GM21528 (cell line): ENCODE results near the gene GALNT18.

Experiments
- ATAC-seq: cut with Tn5 transposase; IDR thresholded peaks from one replicate; pipeline ENCODE4 v1.9.1; 2021; ENCODE audit warnings: mild to moderate bottlenecking, moderate library complexity; ENCODE audit not compliant: unreplicated experiment, low FRiP score

The GALNT18 gene

DNA sequence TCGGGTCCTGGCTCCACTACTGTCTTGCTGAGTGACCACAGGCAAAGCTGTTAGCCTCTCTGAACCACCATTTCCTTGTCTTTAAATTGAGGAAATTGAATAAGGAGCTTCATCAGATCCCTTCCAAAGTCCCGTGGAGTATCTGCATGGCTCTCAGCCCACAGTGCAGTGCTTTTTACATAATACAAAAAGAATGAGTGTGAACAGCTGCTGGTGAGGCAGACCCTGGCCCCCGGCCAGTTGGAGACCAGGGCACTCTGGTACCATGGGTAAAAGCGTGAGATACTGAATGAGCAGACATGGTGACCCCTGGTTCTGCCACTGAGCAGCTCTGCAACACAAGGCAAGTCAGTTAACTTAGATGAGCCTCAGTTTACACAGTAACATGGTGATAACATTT lies 86.8 kb downstream of the GALNT18 start:
- no peak for ATAC-seq

DNA sequence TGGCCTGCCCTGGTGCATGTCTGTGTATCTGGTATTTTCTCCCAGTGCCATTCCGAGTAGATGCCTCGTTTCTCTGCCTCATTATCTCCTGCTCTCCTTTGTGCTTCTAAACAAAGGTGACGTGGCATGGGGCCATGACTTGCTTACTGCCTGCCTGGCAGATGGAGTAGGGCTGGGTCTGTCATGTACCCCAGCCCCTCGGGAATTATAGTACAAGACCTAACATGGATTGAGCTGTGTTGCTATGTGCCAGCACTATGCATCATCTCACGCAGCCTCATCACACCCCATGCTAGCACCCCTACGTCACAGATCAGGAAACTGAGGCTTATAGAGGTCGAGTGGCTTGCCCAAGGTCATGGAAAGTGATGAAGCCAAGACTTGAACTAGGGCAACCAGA lies 88.1 kb downstream of the GALNT18 start:
- ATAC-seq = no peak

DNA sequence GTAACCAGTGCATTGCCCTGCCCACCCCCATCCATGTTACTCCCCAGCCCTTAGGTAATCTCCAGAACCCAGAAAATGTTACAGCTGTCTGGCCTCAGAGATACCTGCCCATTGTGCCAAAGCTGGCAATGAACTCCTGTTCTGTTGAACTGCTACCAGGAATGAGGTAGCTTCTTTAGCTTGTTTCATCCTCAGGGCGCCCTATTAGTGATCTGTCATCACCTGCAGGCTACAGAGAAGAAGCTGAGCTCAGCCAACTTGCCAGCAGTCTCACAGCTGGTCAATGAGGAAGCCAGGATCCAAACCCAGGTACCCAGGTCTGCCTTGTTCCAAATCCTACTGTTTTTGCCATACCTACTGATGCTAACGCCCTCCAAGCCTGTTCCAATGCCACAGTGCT lies 88.7 kb downstream of the GALNT18 start:
- no peak for ATAC-seq

DNA sequence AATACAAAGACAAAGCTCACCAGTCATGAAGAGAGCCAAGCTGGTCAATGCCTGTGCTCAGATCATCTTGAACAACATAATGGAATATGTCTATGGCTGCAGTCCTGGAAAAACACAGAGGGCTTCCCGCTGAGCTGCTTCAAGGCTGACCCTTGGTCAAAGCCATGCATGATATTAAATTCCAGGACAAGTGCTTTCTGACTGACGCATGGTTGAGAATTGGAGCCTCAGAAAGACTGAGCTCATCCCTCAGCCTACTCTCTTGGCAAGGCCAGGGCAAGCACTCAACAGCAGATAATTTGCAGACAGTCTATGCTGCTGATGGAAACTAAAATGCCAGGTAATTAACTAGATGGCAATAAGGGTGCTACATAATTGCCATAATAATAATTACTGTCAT lies 89.2 kb downstream of the GALNT18 start:
- ATAC-seq = no peak

DNA sequence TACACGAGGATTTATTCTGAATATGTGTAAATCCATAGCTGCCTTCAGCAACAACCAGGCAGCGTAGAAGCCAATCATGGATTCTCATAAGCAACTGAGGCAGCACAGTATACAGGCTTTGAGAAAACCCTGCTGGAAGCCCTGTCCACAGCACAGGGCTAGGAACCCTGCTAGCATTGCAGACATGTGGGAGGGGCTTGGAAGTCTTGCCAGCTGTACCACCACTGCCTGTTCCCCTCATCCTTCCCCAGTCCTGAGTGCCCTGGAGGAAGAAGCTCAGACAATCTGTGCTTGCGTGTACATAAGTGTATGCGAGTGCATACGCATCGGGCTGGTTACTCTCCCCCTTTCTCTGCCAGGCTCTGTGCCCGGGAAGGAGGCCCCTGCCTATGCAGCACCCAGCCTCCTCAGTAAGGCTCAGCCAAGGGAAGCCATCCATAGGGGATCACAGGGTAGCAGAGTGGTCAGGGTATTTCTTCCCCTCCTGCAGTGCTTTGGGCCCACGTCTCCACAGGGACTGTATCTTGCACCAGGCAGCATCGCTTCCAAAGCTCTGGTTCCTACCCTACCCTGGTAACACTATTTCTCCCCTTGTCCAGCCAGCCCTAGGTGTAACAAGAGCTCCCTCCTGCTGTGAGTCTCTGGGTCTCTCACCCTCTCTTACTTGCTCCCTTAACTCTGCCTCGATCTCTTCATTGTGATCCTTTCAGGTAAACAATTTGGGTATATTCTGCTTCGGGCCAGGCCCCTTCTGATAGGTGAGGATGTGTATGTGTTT lies 90.5 kb downstream of the GALNT18 start:
- ATAC-seq = no peak

DNA sequence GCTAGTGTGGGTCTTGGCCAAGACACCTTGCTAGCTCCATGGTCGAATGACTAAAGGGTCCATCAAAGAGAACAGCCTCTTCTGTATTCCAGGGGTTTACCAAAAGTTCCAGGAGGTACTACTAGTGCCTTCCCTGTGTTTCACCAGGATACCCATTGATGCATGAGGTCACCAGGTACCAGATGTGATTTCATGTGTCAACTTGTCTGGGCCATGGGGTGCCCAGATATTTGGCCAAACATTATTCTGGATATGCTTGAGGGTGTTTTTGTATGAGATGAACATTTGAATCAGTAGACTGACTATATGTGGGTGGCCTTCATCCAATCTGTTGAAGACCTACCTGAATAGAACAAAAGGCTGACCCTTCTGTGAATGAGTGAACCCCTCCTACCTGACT lies 92.8 kb downstream of the GALNT18 start:
- no peak for ATAC-seq

DNA sequence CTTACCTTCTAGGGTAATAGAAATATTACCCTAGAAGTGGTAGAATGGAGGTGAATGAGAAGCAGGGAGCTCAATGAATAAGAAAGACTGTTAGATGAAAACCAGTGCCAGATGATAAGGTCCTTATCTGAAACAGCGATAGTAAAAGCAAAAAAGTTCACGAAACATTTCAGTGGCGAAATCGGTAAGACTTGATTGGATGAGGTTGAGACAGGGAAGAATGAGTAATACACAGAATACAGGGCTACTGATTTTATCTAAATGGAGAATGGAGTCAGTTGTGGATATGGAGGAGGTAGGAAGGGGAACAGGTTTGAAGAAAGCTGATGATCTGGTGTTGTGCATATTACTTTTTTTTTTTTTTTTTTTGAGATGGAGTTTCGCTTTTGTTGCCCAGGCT lies 96.5 kb downstream of the GALNT18 start:
- ATAC-seq = no peak

DNA sequence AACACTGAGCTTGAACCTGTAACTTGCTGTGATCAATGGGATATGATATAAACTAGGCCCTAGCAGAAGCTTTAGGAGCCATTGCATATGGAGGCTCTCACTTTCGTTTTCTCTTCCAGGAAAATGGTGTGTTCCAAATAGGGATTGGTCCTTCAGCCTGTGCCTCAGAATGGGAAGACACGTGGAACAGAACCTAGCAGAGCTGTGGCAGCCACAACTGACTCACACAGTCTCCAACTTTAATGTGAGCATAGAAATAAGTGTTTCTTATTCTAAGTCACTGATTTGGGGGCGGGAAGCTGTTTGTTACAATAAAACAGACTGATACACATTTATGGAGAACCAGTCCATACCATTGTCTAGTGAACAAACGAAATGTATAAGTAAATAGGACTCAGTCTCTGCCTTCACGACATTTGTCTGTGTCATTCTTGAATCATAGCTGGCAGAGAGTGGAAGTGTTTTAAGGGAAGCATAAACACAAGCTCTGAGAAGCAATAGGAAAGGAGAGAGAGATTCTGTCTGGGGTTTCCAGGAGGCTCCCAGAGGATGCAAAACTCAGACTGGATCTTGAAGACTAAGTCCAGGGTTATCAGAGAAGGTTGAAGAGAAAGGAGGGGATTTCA lies 97.3 kb downstream of the GALNT18 start:
- ATAC-seq = no peak

DNA sequence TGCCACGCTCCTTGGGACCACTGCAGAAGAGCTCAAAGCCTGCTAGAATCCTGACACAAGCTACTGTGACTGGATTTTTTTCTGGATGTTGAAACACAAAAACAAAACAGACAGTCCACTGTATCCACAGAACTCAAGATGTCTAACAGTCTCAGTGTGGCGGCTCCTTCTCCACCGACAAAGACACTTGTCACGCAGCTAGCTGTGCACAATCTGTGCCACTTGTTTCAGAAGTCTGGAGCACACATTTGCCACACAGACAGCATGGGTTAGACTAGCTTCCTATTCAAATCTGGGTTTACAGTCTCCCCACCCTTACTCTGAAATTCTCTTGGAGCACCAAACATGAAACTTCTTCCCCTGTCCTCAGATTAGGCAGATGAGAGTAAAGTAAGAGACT lies 99.2 kb downstream of the GALNT18 start:
- no peak for ATAC-seq

DNA sequence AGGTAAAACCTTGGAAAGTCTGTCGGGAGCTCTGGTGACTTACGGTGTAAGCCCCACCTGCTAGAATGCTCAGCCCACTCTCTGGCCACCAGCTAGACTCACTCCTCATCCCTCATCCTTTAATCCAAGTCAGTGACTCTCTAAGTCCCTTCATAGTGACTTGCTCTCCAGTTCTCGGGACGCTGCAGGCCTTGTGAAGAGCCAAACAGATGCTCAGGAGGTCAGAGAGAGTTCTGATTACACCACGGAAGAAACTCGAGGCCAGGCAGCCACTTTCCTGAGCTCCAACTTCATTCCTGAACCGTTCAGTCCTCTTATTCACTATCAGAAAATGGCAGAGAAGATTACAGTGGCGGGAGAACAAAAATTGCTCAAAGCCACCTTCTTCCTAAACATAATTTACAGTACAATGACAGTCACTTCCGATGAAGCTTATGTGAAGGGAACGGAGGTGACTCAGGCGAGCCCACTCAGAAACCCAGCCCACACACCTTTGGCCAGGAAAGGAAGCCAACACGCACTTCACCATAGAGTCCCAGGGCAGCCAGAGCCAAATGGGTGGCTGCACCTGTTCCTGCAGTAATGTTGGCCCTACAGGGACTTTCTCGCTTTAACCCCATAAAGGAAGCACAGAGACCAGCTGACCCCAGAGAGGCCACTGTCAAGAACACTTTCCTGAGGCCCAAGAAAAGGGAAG lies 100.4 kb downstream of the GALNT18 start:
- no peak for ATAC-seq

DNA sequence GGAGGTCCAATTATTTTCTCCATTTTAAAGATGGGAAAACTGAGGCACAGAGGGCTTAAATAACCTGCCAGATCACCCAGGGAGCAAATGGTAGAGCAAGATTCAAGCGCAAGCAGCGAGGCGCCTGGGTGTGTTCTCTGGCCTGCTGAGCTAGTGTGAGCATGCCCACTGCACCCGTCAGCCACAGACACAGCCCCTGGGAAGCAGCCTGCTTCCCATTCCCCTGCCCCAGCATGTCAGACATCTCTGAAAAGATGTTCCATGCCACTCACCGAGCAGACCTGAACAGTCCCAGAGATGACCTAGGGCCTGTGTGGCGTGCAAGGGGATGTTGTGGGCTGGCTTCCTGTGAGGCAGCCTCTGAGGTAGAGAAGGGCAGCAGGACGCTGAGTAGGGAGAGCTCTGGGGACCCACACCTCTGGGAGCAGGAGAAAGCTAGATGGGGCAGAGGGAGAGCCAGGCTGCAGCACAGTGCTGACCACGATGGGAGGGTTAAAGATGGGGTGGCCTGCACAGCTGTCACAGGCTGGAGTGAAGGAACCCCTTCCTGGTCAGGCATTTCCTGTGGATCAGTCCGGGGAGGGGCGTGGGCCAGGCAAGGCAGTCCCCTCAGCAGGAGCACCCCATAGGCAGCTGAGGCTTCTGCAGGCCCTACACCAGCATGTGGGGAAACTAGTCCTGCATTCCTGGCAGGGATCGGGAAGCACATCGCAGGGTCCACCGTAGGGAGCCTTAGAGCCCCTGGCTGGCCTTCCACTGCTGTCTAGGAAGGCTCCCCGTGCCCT lies 101.4 kb downstream of the GALNT18 start:
- ATAC-seq = no peak

DNA sequence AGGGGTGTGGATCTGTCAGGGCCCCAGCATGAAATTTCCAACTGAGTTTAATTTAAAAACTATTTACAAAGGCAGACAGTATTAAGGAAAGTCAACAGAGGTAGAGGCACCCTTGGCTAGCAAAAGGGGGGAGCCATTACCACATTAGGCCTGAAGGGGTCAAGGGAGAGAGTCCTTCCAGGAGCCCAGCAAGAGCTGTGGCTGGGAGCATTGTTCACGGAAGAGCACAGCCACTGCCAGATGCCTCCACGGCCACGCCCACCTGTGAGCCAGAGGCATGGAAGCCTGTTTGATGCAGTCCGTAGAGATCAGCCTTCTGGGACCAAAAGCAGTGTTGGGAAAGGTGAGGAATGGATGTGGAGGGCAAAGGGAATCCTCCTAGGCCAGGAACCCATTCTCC lies 102.6 kb downstream of the GALNT18 start:
- no peak for ATAC-seq

DNA sequence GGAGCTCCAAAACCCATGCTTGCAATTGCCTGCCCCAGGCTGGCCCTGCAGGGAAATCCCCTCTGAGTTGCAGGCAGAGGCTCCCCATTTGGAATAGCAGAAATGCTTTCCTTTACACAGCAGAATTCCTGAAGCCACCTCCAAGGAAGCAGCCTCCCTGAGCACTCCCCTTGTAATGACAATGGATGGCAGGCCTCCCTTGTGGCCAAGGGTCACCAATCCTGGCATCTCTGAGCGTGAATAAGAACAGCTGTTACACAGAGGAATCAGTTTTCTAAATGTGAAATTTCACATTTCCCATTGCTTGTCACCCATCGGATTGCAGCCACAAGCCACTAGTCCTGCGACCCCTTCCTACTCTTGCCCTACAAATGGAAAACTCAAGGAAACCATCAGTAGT lies 107.6 kb downstream of the GALNT18 start:
- ATAC-seq = no peak

DNA sequence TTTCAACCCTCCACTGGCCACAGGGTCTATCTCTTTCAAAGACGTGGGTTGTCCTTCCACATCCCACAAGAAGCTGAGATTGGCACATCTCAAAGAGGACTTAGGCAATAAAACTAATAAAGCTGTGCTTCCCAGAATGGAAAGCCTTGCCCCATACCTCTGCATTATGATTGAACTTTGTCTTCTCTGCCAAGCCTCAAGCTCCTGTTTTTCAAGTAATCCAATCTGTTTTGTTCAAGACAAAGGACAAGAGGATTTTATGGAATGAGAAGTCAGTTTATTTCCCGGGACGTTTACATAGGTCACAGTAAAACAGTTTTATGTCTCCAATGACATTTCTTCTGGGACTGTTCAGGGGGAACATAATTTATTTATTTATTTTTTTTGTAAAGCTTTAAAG lies 108.4 kb downstream of the GALNT18 start:
- ATAC-seq = no peak

DNA sequence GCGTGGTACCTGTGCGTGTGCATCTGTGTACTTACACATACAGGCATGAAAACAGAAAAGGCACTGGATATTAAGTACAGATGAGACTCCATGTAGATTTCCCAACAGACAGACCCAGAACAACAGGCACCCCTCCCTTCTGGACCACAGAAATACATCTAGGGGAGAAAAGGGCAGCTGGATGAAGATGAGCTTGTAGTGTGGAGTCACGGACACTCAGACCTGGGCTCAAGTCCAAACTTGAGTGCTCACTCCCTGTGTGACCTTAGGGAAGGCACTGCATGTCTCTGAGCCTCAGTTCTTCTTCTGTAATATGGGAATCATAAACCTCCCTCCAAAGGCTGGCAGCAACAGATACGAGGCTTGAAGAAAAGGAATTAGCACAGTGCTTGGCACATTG lies 108.9 kb downstream of the GALNT18 start:
- no peak for ATAC-seq

DNA sequence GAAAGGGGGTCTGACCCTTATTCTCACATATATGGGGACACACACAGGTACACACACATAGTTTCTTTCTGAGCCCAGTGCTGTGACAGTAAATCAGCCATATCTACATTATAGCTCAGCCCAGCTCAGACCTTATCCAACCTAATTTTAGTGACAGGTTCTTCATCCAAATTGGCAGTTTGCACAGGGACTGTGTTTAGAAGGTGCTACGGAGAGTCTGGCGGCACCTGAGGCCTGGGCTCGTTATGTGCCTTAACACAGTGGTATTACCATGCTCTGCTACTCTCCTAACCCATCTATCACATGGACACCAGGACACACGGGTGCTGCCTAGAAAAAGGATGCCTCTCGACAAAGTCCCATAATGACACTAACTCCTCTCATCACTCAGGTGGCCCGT lies 109.3 kb downstream of the GALNT18 start:
- no peak for ATAC-seq

DNA sequence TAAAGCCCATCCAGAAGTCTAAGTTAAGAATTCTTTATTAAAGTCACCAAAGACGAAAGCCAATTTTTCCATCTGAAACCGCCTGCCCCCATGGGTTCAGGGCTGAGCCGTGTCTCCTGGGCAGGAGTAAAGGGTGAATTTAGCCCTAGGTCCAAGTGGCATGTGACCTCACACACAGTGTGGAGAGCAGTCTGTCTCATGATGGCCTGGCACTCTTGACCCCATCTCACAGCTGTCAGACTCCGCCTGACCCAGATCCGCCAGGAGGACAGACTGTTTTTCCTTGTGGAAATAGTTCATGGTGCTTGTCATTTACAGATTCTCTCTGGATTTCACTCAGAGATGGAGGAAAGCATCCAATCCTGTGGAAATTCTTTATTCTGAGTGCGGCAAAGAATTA lies 109.7 kb downstream of the GALNT18 start:
- ATAC-seq = no peak

DNA sequence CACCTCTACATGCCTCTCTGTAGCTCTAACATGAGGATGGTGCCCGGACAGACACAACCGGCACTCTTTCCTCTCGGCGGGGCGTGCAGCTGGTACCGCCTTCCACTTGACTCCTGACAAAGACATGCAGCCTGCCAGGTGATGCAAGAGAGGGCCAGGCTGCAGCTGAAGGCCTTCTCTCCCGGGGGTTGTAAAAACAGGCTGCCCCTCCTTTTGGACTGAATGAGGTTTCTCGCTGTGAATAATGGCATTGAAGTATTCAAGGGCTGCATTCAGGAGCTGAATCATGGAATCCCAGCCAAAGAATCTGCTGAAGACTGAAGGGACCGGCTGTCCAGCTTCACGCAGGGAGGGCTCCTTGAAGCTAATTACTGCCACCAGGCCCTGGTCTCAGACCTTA lies 110.9 kb downstream of the GALNT18 start:
- no peak for ATAC-seq

DNA sequence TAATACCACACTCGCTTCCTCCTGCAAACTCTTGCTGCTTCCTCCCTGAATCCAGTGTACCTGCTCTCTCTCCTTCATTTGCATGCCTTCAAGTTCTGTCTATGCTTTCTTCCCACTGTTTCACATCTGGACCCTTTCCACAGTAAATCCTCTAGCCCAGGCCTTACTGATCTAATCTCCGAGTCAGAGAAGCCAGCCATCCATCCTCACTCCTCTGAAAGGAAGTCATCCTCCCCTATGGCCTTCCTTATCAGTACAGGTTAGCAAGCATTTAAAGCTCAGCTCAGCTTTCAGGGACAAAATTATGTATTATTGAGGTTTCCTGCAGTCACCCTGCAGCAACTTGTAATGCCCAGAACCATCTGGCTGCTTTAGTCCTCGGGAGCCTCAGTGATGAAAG lies 116.1 kb downstream of the GALNT18 start:
- ATAC-seq = no peak

DNA sequence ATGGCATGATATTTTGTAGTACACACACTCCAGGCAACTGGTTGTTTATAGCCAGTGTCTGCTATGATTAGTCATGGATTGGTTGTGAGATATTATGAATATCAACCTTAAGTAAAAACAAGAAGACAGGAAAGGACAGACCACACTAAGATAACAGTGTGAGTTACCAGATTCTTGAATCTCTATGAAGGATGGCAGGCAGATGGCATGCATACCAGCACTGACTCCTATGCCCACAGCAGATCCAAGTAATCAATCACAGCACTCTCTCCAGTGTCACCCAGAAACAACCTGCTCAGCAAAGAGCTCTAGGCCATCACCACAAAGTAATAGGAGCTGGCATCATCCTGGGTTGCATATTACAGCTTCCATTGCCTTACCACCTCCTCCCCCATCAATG lies 116.6 kb downstream of the GALNT18 start:
- ATAC-seq = no peak

DNA sequence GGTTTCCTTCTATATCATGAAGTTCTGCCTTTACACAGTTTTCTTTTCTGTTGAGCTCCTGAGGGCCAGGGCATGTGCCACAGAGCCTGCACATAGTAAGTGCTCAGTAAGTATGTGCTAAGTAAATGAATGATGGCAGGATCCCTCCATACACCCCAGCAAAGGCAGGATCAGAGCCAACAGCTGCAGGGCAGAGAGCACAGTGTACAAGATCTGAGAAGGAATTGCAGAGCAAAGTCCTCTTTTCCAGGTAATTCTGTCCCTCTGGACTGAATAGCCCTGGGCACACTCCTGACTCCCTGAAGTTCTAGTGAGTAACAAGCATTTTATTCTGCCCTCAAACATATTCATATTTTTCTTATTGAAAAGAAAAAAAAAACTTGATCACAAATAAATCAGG lies 117.7 kb downstream of the GALNT18 start:
- no peak for ATAC-seq
